Measurements from ENCODE around the gene IRF2BPL. TPM values are rescaled to one million over a fixed set of nuclear protein-coding genes. Genes with fewer than 3 reads are reported as not detected.
A peak's percentile ranks its signal among the peaks of the same experiment; 100 is the strongest.

Gene IRF2BPL
- polyA plus RNA-seq, 5 donors = 24.7 to 49.4 (median 31.3) TPM

- no peak for DNase-seq
These were observed 10.8 kb downstream of the IRF2BPL start for GRCh38 chr14:77017666-77018065.

GRCh38 chr14:77014734-77015133, 13.8 kb downstream of the IRF2BPL start:
- DNase-seq = no peak

GRCh38 chr14:77014004-77014604, 14.4 kb downstream of the IRF2BPL start:
- peak; percentile 78 to 80 for DNase-seq

DNA sequence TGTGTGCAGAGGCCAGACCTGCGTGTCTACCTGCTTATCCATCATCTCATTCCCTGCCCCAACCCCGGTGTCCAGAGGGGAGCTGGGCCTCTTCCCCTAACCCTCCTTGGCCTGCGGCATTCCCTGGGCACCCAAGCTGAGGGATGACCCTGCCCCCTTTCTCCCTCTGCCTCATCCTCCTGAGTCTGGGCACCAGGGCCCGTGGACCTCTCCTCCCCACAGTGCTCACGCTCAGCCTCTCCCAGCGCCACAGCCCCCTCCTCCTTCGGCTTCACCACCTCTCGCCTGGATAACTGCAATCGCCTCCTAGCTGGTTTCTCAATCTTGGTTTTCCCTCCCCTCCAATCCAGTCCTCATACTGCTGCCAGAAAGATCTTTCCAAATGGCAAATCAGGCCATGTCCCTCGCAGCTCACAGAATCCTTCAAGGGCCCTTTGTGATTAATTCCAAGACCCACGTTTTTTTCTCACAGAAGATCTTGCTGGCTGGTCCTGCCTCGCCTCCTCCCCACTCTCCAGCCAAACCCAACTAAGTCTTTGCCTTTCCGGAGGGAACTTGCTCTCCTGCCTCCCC, 16.2 kb downstream of the IRF2BPL start:
- DNase-seq = no peak

DNA sequence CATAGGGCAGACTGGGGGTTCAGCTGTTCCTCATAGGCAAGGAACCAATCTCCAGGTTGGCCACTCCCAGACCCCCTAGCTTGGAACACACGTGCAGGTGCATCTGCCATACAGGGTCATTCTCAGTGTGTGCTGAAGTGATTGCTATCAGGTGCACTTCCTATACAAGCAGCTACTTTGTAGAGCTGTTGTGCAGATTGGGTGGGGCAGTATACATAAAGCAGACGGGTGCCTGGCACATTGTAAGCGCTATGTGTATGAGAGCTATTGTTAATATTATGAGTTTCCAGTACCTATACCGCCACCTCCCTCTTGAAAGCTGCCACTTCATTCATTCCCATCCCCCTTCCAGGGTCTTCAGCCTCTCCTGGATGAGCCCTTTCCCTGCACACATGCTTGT, 17.3 kb downstream of the IRF2BPL start:
- no peak for DNase-seq

- DNase-seq = no peak
These were observed 19.5 kb downstream of the IRF2BPL start for GRCh38 chr14:77009014-77009413.

DNA sequence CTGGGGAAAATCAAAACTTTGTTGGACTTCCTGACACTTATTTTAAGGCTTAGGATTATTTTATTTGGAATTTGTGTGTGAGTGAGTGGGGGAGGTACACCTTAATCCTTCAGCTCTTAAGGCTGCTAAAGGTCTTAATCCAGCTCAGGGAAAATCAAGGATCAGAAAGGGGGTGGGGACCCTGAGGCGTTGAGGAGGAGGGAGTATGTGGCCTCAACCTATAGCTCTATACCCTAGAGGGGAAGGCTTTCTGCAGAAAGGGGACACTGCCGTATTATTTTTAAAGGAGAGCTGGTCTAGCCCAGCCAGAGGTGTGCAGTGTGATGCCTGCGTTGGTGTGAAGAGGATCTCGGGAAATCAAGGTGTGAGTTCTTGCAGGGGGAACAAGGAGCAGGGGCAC, 20.0 kb downstream of the IRF2BPL start:
- no peak for DNase-seq

DNA sequence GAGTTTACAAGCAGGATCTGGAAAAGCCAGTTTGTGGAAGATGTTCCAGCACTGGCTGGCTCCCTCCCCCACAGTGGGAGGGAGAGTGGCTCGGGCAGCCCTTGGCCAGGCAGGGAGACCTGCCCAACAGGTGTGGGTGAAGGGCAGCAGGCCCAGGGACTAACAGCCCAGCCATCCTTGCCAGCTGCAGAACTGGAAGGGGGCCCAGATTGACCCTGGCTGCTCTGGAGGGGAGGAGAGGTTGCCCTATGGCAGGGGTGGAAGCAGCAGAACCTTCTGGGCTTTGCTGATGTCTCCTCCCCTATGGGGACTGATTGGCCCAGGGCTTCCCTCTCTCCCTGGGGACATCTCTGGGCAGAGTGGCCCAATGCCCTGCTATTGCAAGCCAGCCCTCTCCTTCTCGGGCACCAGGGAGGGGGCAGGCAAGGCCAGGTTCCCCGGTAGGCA, 20.5 kb downstream of the IRF2BPL start:
- no peak for DNase-seq

DNA sequence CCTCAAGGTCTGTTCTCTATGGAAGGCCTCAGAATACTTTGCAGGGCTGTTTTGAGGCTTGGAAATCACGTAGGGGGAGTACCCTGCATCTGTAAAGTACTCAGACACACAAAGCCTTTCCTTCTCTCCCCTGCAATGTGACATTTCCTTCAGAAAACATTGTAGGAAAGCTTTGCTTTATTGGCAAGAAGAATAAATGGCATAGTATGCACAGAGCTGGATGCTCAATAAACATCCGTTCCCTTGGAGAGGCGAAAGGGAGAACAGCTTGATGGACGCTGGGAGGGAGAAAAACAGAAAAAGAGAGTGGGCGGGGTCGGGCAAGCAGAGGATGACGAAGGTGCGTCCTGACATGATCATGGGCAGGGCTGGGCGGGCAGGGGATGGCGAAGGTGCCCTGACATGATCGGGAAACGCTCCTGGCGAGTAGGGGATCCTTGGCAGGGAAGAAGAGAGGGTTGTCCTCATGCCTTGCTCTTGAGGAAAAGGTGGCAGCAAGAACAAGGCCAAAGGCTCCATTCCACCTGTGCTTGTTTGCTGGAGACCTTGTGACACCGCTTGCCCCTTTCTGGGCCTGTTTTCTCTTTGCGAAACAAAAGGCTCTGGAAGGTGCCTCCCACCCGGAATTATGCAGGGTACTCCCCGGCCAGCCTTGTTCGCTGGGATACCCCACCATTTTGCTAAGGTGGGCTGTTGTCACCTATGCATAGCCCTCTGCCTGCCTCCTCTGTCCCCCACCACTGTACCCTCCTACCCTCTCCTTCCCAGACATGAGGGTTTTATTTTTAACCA, 21.1 kb downstream of the IRF2BPL start:
- no peak for DNase-seq

DNA sequence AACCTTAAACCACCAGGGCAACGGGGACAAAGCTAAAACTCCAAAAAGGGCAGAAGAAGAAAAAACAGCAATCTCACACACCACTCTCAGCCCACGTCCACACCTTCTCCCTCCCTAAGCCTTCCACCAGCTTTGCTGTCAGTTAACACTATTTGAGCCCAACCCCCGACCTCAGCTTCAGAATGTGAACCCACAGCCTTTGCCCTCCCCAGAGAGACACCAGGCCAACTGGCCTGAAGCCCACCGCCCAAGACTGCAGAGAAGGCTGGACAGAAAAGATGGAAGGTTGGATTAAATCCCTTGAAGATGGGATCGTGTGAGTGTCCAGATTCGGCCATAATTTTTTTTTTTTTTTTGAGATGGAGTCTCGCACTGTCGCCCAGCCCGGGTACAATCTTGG, 22.4 kb downstream of the IRF2BPL start:
- peak in 1 of 2 donors; percentile 53 for DNase-seq

GRCh38 chr14:77005559-77005958, 22.9 kb downstream of the IRF2BPL start:
- no peak for DNase-seq

- no peak for DNase-seq
These were observed 23.6 kb downstream of the IRF2BPL start for GRCh38 chr14:77004711-77005460.

- DNase-seq = no peak
These were observed 24.4 kb downstream of the IRF2BPL start for GRCh38 chr14:77003960-77004710.

- DNase-seq = no peak
These were observed 25.6 kb downstream of the IRF2BPL start for GRCh38 chr14:77002889-77003288.

DNA sequence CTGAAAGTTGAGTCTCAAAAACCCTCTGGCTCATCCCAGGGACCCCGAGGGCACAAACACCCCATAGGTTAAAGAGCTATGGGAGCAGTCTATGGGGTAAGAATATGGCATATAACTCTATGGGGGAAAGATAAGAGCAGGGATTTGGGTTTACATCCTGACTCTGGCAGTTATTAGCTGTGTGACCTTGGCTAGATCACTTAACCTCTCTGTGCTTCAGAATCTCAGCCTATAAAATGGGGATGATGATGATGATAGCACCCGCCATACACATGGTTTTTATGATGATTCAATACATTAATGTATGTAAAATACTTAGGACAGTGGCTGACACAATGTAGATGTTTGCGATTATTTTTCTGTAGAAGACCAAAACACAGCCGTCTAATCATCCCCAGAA, 26.2 kb downstream of the IRF2BPL start:
- DNase-seq = no peak

- DNase-seq = peak in 1 of 2 donors; percentile 45
These were observed 27.9 kb downstream of the IRF2BPL start for GRCh38 chr14:77000340-77001270.

GRCh38 chr14:76998910-76999309, 29.6 kb downstream of the IRF2BPL start:
- no peak for DNase-seq

GRCh38 chr14:76997257-76997970, 31.1 kb downstream of the IRF2BPL start:
- no peak for DNase-seq

DNA sequence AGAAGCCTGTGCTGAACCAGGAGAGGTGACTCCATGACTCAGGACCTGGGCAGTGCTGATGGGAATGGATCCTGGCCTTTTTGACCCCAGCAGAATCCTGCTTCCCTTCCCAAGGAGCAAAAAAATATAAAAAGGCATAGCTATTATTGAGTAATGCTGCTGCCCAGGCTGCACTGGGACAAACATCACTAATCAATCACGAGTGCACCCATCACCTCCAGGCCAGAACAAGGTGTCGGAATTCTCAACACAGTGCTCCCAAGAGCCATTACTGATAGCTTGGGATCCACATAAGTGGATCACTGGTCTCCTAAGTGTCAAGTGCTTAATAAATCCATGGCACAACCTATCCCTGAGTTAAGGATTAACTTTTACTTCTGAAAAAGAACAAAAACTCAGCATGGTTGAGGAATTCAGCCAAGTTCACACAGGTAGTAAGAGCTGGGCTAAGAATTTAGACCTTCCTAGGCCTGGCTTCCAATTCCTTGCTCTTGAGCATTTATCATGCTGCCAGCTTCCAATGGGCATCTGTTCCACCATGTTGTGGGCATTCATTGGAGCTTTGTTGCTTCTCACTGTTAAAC, 31.9 kb downstream of the IRF2BPL start:
- no peak for DNase-seq

Data from right lung (tissue), 5 donors.